Transverse colon (tissue), 4 donors: Measurements from ENCODE around the gene CPM. TPM values are rescaled to one million over a fixed set of nuclear protein-coding genes. Genes with fewer than 3 reads are reported as not detected.

Experiments used
- DNase-seq: peaks from one replicate; pipeline ENCODE4 v3.0.0-alpha.2; 2019
- H3K27ac ChIP-seq, 4 donors: fragments of 200-600 bp; sonication (generic); 2 replicates each; pipeline ENCODE4 v1.5.1; 2016 to 2018; ENCODE audit warnings: inconsistent platforms in 4 of 4
- H3K27me3 ChIP-seq: fragments of 200-600 bp; sonication (generic); 2 replicates; pipeline ENCODE4 v1.5.1; 2017; ENCODE audit warnings: inconsistent platforms
- H3K36me3 ChIP-seq, 4 donors: fragments of 200-600 bp; sonication (generic); 2 replicates each; pipeline ENCODE4 v1.5.1; 2017 to 2019; ENCODE audit warnings: inconsistent platforms in 4 of 4
- H3K4me1 ChIP-seq, 4 donors: fragments of 200-600 bp; sonication (generic); 2 replicates each; pipeline ENCODE4 v1.5.1; 2017 to 2020; ENCODE audit warnings: inconsistent platforms in 4 of 4
- H3K4me3 ChIP-seq, 4 donors: fragments of 200-600 bp; sonication (generic); 1 replicate in 1 of 4; 2 replicates in 3 of 4; pipeline versions ENCODE4 v1.5.1 to v1.6.1; 2017 to 2019; ENCODE audit warnings: inconsistent platforms in 4 of 4
- H3K9me3 ChIP-seq, 2 donors: fragments of 200-600 bp; sonication (generic); 2 replicates each; pipeline ENCODE4 v1.5.1; 2017 to 2019; ENCODE audit warnings: inconsistent platforms in 2 of 2
- EP300 ChIP-seq: sonication (generic); formaldehyde crosslinking; IDR thresholded peaks from one replicate; pipeline ENCODE4 v1.6.1; 2017; ENCODE audit warnings: antibody characterized with exemption, low read depth
- POLR2A ChIP-seq: fragments of 450-650 bp; IDR thresholded peaks from one replicate; pipeline ENCODE4 v1.6.1; 2016; ENCODE audit warnings: antibody characterized with exemption, mild to moderate bottlenecking, moderate library complexity
- POLR2AphosphoS5 ChIP-seq, 3 donors: sonication (generic); formaldehyde crosslinking; IDR thresholded peaks; one replicate each; pipeline ENCODE4 v1.6.1; 2016; ENCODE audit warnings: antibody characterized with exemption in 3 of 3
- WGBS, 2 donors: methylation state at CpG; one replicate each; pipeline ENCODE4 v1.1.5; 2018; ENCODE audit warnings: low coverage in 1 of 2; 5-methylcytosine and 5-hydroxymethylcytosine counted together
- in situ Hi-C, 4 donors: fragments of 200-750 bp; cut with MboI; loops; one replicate each; pipeline versions ENCODE4 v1.15.0 to v1.15.1; 2017; ENCODE audit warnings: low sequenced_read_pairs in 3 of 4, low pct_ligation_motif_present in 1 of 4, low pct_unique_long_range_greater_than_20kb in 1 of 4
- intact Hi-C: fragments of 100-400 bp; cut with DNase I; formaldehyde crosslinking; loops from one replicate; pipeline ENCODE4 v1.15.1; 2023; ENCODE audit warnings: low total_unique reads
- total RNA-seq, 4 donors: library from RNA; depleted of rRNA; stranded (reverse); fragments of >200 nt; gene quantifications; one replicate each; pipeline ENCODE4 v1.1.0, GENCODE V29; 2016
- TF ChIP-seq, protein P1 (sequence below), 5 experiments: fragments of 200-600 bp in 3 of 5; fragments of 450-650 bp in 2 of 5; sonication (generic) in 3 of 5; IDR thresholded peaks; 1 replicate in 2 of 5; 2 replicates in 3 of 5; pipeline ENCODE4 v1.5.1; 2016 to 2017; ENCODE audit warnings: antibody characterized with exemption in 5 of 5, inconsistent platforms in 3 of 5, mild to moderate bottlenecking in 2 of 5, moderate library complexity in 1 of 5

CPM gene
- total RNA-seq, 4 donors from 2014 or later = 36.4 to 147 (median 107) TPM

DNA sequence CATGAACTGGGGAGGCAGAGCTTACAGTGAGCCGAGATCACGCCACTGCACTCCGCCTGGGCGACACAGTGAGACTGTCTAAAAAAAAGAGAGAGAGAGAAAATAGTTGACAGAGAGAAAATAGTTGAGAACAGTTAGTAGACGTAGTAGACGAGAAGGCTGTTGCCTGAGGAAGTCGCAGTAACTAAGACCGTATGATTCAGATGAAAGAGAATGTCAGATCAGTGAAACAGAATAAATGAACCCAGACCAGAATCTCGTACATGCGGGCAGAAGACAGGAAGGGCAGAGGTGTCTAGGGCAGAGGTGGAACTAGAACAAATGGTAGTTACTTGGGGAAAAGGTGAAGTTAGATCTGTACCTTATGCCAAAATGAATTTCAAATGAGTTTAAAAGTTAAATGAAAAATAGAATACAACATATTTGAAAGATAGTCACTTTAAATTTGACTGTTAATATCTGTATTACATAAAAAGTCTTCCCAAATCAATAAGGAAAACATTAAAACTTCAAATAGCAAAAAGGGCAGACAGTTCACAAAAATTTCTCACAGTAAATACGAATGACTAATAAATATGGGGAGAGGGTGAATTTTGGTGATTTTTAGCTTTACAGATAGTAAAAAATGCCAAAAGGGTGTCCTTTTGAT, 107.3 kb downstream of the CPM start:
- WGBS, 2 donors = 89 to 90% methylated on average over 11 of the region's 11 CpGs
- Histone ChIP-seq H3K4me1 (peaks cover 0 to 13% (median 0%) of the 10 kb centered on the region in 4 donors), H3K27me3 (no peaks in the 10 kb centered on the region), H3K9me3 (no peaks in the 10 kb centered on the region), H3K27ac (no peak overlapping the region), H3K36me3 (peaks cover 0 to 64% (median 31%) of the 10 kb centered on the region in 4 donors), H3K4me3 (no peak overlapping the region)
- DNase-seq = no peak
- intact Hi-C loops = no loop called here
- no peak for TF ChIP-seq EP300
- in situ Hi-C loops = no loop called here

DNA sequence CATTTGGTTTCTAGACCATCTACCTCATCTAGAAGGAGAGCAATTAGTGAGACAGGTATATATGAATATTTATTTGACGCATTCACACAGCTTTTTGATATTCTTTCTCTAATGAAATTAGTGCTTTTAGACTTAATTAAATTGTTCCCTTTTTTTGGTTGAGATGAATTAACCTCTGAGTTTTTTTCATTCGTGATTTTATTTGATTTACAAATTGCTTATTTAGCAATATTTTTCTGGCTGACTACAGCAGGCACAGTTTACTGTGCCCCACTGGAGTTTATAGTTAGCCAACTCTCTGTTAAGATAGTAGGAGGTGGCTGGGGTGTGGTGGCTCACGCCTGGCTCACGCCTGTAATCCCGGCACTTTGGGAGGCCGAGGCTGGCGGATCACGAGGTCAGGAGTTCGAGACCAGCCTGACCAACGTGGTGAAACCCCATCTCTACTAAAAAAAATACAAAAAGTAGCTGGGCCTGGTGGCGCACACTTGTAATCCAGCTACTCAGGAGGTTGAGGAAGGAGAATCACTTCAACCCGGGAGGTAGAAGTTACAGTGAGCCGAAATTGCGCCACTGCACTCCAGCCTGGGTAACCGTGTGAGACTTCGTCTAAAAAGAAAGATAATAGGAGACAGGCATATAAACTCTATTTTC, 108.2 kb downstream of the CPM start:
- intact Hi-C loops = no loop called here
- Histone ChIP-seq H3K4me3 (no peak overlapping the region), H3K27ac (no peak overlapping the region), H3K36me3 (peaks cover 0 to 68% (median 32%) of the 10 kb centered on the region in 4 donors), H3K4me1 (peaks cover 0 to 9% (median 0%) of the 10 kb centered on the region in 4 donors), H3K9me3 (no peaks in the 10 kb centered on the region), H3K27me3 (no peaks in the 10 kb centered on the region)
- no peak for DNase-seq
- TF ChIP-seq, protein P1, sequence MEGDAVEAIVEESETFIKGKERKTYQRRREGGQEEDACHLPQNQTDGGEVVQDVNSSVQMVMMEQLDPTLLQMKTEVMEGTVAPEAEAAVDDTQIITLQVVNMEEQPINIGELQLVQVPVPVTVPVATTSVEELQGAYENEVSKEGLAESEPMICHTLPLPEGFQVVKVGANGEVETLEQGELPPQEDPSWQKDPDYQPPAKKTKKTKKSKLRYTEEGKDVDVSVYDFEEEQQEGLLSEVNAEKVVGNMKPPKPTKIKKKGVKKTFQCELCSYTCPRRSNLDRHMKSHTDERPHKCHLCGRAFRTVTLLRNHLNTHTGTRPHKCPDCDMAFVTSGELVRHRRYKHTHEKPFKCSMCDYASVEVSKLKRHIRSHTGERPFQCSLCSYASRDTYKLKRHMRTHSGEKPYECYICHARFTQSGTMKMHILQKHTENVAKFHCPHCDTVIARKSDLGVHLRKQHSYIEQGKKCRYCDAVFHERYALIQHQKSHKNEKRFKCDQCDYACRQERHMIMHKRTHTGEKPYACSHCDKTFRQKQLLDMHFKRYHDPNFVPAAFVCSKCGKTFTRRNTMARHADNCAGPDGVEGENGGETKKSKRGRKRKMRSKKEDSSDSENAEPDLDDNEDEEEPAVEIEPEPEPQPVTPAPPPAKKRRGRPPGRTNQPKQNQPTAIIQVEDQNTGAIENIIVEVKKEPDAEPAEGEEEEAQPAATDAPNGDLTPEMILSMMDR (IDR thresholded peaks at IDR 0.05) = no peak
- TF ChIP-seq POLR2AphosphoS5 (IDR thresholded peaks at IDR 0.05) (no peak), POLR2A (no peak)
- 92 to 97% methylated on average over 5 to 16 of the region's 16 CpGs for WGBS, 2 donors
- in situ Hi-C loops = no loop called here

DNA sequence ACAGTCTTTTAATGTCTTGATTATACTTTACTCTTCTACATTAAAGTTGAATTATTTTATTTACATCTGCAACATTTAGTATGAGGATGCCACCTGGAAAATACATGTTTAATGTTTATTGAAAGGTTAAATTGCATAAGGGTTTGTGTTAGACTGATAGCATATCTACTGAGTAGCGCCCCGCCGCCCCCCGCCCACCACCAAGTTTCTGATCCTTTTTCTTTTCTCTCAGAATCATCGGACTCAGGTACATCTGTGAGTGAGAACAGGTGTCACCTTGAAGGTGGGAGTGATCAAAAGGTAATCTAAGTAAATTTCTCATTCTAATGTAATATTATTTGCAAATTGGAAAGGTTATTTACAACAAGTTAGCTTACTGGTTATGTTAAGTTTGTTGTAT, 108.8 kb downstream of the CPM start:
- TF ChIP-seq EP300 (no peak), POLR2A (no peak)
- DNase-seq = no peak
- WGBS, 2 donors = 93 to 97% methylated on average over 5 of the region's 5 CpGs
- Histone ChIP-seq H3K36me3 (peaks cover 0 to 73% (median 33%) of the 10 kb centered on the region in 4 donors), H3K4me1 (peaks cover 0 to 3% (median 0%) of the 10 kb centered on the region in 4 donors), H3K9me3 (no peaks in the 10 kb centered on the region), H3K27me3 (no peaks in the 10 kb centered on the region), H3K4me3 (no peak overlapping the region), H3K27ac (no peak overlapping the region)
- intact Hi-C loops = no loop called here
- in situ Hi-C loops = no loop called here

DNA sequence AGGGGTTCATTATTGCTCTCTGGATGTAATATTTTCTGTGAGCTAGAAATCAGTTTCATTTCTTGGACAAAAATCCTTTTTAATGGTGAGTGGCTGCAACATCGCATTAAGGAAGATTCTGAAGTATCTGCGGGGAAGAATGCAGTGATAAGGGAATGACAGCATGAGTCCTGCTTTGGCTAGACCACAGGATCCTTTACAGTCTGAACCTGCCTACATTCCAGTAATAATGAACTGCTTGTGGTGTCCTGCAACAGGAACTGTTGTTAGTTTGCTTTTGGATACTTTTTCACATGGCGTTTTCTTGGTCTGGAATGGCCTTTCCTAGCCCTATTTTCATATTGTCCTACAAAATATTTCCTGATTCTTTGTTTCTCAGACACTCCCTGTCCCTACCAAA, 109.3 kb downstream of the CPM start:
- Histone ChIP-seq H3K27me3 (no peaks in the 10 kb centered on the region), H3K4me1 (no peaks in the 10 kb centered on the region)
- in situ Hi-C loops = no loop called here

More for the DNA sequence above, 109.3 kb downstream of the CPM start:
- Histone ChIP-seq H3K9me3 (no peaks in the 10 kb centered on the region), H3K36me3 (peaks cover 0 to 75% (median 33%) of the 10 kb centered on the region in 4 donors), H3K27ac (no peak overlapping the region), H3K4me3 (no peak overlapping the region)
- TF ChIP-seq POLR2AphosphoS5 (IDR thresholded peaks at IDR 0.05) (no peak), POLR2A (no peak), EP300 (no peak)
- TF ChIP-seq, protein P1 (IDR thresholded peaks at IDR 0.05) = no peak
- intact Hi-C loops = no loop called here
- 93 to 97% methylated on average over 3 of the region's 3 CpGs for WGBS, 2 donors
- no peak for DNase-seq
